DOHH2 (cell line): Measurements from ENCODE around the gene FBXO11.

Experiments
- H3F3A ChIP-seq: fragments of 200-600 bp; sonication (generic), shearing (Covaris generic); 2 replicates; pipeline ENCODE4 v1.6.0; 2016; ENCODE audit warnings: antibody characterized with exemption, mild to moderate bottlenecking; ENCODE audit not compliant: control insufficient read depth, insufficient read depth
- H3K27ac ChIP-seq: fragments of 200-600 bp; sonication (generic); 2 replicates; pipeline ENCODE4 v1.5.1; 2014; ENCODE audit warnings: low read depth, mild to moderate bottlenecking, low read length, moderate library complexity
- H3K27me3 ChIP-seq: fragments of 200-600 bp; sonication (generic); 2 replicates; pipeline ENCODE4 v1.6.1; 2014; ENCODE audit warnings: mild to moderate bottlenecking, low read length, mixed read lengths; ENCODE audit not compliant: control insufficient read depth
- H3K36me3 ChIP-seq: fragments of 200-600 bp; sonication (generic); 2 replicates; pipeline ENCODE4 v1.6.1; 2014; ENCODE audit warnings: mild to moderate bottlenecking, low read length, moderate library complexity, mixed read lengths; ENCODE audit not compliant: control insufficient read depth
- H3K4me1 ChIP-seq: fragments of 200-600 bp; sonication (generic); 2 replicates; pipeline ENCODE4 v1.6.1; 2014; ENCODE audit warnings: mild to moderate bottlenecking, low read length, mixed read lengths; ENCODE audit not compliant: control insufficient read depth
- H3K4me2 ChIP-seq: fragments of 200-600 bp; sonication (generic); 2 replicates; pipeline ENCODE4 v1.6.0; 2014; ENCODE audit warnings: mild to moderate bottlenecking, low read length, moderate library complexity
- H3K4me3 ChIP-seq: fragments of 200-600 bp; sonication (generic); 2 replicates; pipeline ENCODE4 v1.5.1; 2014; ENCODE audit warnings: mild to moderate bottlenecking, low read length, mixed read lengths
- H3K79me2 ChIP-seq: fragments of 200-600 bp; sonication (generic); 2 replicates; pipeline ENCODE4 v1.6.1; 2014; ENCODE audit warnings: mild to moderate bottlenecking, low read length, mixed read lengths; ENCODE audit not compliant: control insufficient read depth
- H3K9me2 ChIP-seq: fragments of 200-600 bp; sonication (generic); replicated peaks from 2 replicates; pipeline ENCODE4 v1.6.1; 2014; ENCODE audit warnings: mild to moderate bottlenecking, low read length, mixed read lengths; ENCODE audit not compliant: control insufficient read depth
- H3K9me3 ChIP-seq: fragments of 200-600 bp; sonication (generic); 2 replicates; pipeline ENCODE4 v1.6.1; 2014; ENCODE audit warnings: antibody characterized with exemption, low read length, mixed read lengths; ENCODE audit not compliant: control insufficient read depth, insufficient read depth
- H4K20me1 ChIP-seq: fragments of 200-600 bp; sonication (generic); 2 replicates; pipeline ENCODE4 v1.6.0; 2014; ENCODE audit warnings: low read depth, mild to moderate bottlenecking, antibody characterized with exemption, low read length, moderate library complexity; ENCODE audit not compliant: control insufficient read depth, insufficient read depth
- CTCF ChIP-seq: fragments of 200-600 bp; sonication (generic); IDR thresholded peaks from one replicate; pipeline ENCODE4 v1.5.1; 2014; ENCODE audit warnings: antibody characterized with exemption, mild to moderate bottlenecking, low read depth, low read length; ENCODE audit not compliant: poor library complexity, severe bottlenecking
- EZH2phosphoT487 ChIP-seq: fragments of 200-600 bp; sonication (generic); IDR thresholded peaks from 2 replicates; pipeline ENCODE4 v1.6.1; 2017; ENCODE audit warnings: borderline replicate concordance, mild to moderate bottlenecking, antibody characterized with exemption, low read length, moderate library complexity, mixed read lengths

FBXO11 gene

GRCh38 chr2:47808614-47809013 is 97.7 kb downstream of the FBXO11 start:
- Histone ChIP-seq H3K4me2 (no peak overlapping the region), H3K36me3 (peaks cover 97% of the 10 kb centered on the region), H3F3A (peaks cover 90% of the 10 kb centered on the region), H3K9me2 (no peaks in the 10 kb centered on the region), H3K4me3 (no peak overlapping the region), H3K9me3 (no peaks in the 10 kb centered on the region), H3K27ac (no peak overlapping the region), H3K79me2 (peaks cover 9% of the 10 kb centered on the region), H3K4me1 (peaks cover 5% of the 10 kb centered on the region), H4K20me1 (peaks cover 6% of the 10 kb centered on the region; the same call in 1 of the 2 replicates), H3K27me3 (no peaks in the 10 kb centered on the region)
- TF ChIP-seq EZH2phosphoT487 (no peak), CTCF (no peak)

DNA sequence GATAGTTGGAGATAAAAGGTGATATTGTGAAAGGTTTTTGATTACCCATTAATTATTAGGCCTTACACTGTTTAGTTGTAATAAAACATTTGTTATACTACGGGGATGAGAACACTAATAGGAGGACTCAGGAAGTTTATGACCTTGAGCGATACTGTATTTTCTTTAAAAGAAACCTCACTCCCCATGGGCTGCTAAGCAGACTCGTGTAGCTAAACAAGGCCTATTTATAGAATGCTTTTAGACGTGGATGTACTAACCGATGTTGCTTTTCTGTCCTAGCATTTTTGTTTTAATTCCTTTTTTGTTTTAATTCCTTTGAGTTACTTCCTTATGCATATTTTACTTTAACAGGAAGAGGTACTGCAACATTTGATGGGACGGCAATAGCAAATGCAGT is 100.4 kb downstream of the FBXO11 start:
- peaks cover 36% of the 10 kb centered on the region for H3K79me2 ChIP-seq
- H3K4me2 ChIP-seq = no peak overlapping the region
- H3K36me3 ChIP-seq = peaks cover 100% of the 10 kb centered on the region
- H3K9me2 ChIP-seq = no peaks in the 10 kb centered on the region
- H3K27ac ChIP-seq = no peak overlapping the region
- no peaks in the 10 kb centered on the region for H3K27me3 ChIP-seq
- peaks cover 16% of the 10 kb centered on the region for H3K4me1 ChIP-seq
- H3K9me3 ChIP-seq = peaks cover 8% of the 10 kb centered on the region; the same call in 1 of the 2 replicates
- peaks cover 13% of the 10 kb centered on the region; the same call in 1 of the 2 replicates for H4K20me1 ChIP-seq
- H3K4me3 ChIP-seq = no peak overlapping the region
- TF ChIP-seq CTCF = no peak
- no peak for TF ChIP-seq EZH2phosphoT487
- peaks cover 81% of the 10 kb centered on the region for H3F3A ChIP-seq

GRCh38 chr2:47803770-47804169 is 102.5 kb downstream of the FBXO11 start:
- peaks cover 8% of the 10 kb centered on the region; the same call in 1 of the 2 replicates for H3K9me3 ChIP-seq
- peaks cover 57% of the 10 kb centered on the region for H3K79me2 ChIP-seq
- H3K36me3 ChIP-seq = peaks cover 100% of the 10 kb centered on the region
- no peak overlapping the region for H3K4me2 ChIP-seq
- peaks cover 69% of the 10 kb centered on the region for H3F3A ChIP-seq
- no peaks in the 10 kb centered on the region for H3K27me3 ChIP-seq
- TF ChIP-seq EZH2phosphoT487 (no peak), CTCF (no peak)
- peaks cover 16% of the 10 kb centered on the region for H3K4me1 ChIP-seq
- H3K27ac ChIP-seq = no peak overlapping the region; the same call in 1 of the 2 replicates
- no peak overlapping the region for H3K4me3 ChIP-seq
- H4K20me1 ChIP-seq = peaks cover 13% of the 10 kb centered on the region; the same call in 1 of the 2 replicates
- H3K9me2 ChIP-seq = no peaks in the 10 kb centered on the region
